Upper lobe of right lung (tissue), 1 donor: Measurements from ENCODE around the gene ANO1. TPM values are rescaled to one million over a fixed set of nuclear protein-coding genes. Genes with fewer than 3 reads are reported as not detected.

Experiments
- ATAC-seq: fragments of 200-7000 bp; cut with Tn5 transposase; one replicate; pipeline ENCODE4 v1.9.1; 2020; ENCODE audit warnings: mild to moderate bottlenecking, moderate library complexity
- DNase-seq: peaks from one replicate; pipeline ENCODE4 v3.0.0-alpha.2; 2020
- H3K27ac ChIP-seq: fragments of 200-600 bp; one replicate; pipeline ENCODE4 v1.8.0; 2022
- H3K27me3 ChIP-seq: fragments of 200-600 bp; one replicate; pipeline ENCODE4 v1.8.0; 2022; ENCODE audit warnings: mild to moderate bottlenecking
- H3K36me3 ChIP-seq: fragments of 200-600 bp; one replicate; pipeline ENCODE4 v1.8.0; 2022
- H3K4me1 ChIP-seq: fragments of 200-600 bp; one replicate; pipeline ENCODE4 v1.8.0; 2022
- H3K4me3 ChIP-seq: fragments of 200-600 bp; one replicate; pipeline ENCODE4 v1.8.0; 2022; ENCODE audit warnings: mild to moderate bottlenecking
- H3K9me3 ChIP-seq: fragments of 200-600 bp; one replicate; pipeline ENCODE4 v1.8.0; 2022
- CTCF ChIP-seq: fragments of 200-600 bp; IDR thresholded peaks from one replicate; pipeline ENCODE4 v1.8.0; 2022; ENCODE audit warnings: antibody characterized with exemption
- intact Hi-C: fragments of 100-400 bp; cut with DNase I; formaldehyde crosslinking; loops from one replicate; pipeline ENCODE4 v1.11.0; 2022
- total RNA-seq: library from RNA; stranded (reverse); fragmentation: NEBNext Ultra II Directional; extraction: Animal tissue kit (Norgen Biotek cat#: 25700); gene quantifications from one replicate; pipeline ENCODE4 v1.2.1, GENCODE V29; 2021
- donor health status: DM: no; HTN: yes; CAD: no; lungs with severe emphysema.

Gene ANO1
- total RNA-seq, 1 donor from 2014 or later, result 16.8 TPM

- ATAC-seq, result no peak
- no peak overlapping the region for H3K4me3 ChIP-seq
- H3K4me1 ChIP-seq, result no peaks in the 10 kb centered on the region
- intact Hi-C loops, result no loop called here
- no peak overlapping the region for H3K27ac ChIP-seq
- no peaks in the 10 kb centered on the region for H3K36me3 ChIP-seq
- DNase-seq, result no peak
- TF ChIP-seq CTCF, result no peak
- H3K9me3 ChIP-seq, result no peaks in the 10 kb centered on the region
- H3K27me3 ChIP-seq, result peaks cover 5% of the 10 kb centered on the region
Measured at GRCh38 chr11:70082829-70083228, 4.7 kb downstream of the ANO1 start.

DNA sequence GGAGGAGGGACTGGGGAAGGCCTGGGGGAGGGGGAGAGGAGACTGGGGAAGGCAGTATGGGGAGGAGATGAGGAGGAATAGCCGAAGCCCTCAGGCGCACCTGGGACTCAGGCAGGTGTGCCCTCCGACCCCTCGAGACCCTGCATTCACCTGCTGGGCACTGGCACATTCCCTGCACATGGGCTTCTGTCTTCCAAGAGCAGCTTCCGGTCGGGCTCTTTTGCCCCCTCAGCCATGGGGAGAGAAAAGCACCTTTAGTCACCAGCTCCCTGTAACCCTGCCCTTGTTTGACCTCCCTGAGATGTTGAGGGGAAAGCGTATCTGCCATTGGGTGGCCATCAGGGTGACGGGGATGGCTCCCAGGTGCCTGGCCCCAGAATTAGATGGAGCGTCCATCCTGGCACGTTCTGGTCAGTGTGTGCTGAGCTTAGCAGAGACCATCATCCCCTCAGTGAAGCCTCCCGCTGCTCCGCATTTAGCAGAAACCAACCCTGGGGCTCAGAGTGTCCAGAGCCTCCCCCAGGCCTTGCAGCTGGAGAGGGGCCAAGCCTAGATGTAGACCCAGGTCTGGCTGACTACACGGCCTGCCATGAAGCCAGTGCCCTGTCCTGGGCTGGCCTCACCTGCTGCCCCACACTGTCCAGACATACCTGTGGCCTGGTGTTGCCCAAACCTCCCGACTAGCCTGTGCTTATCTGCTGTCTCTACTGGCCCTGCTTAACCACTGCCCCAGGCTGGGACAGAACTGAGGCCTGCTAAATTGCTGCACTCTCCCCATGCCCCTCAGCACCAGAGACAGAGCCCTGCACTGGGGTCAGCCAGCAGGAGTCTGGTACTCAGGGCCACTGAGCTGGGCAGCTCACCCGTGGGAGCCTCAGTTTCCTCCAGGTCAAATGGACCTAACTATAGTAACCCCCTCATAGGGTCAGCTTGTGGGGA is 6.2 kb downstream of the ANO1 start:
- no peak overlapping the region for H3K4me3 ChIP-seq
- no peaks in the 10 kb centered on the region for H3K4me1 ChIP-seq
- no peak for TF ChIP-seq CTCF
- intact Hi-C loops, result no loop called here
- no peak overlapping the region for H3K27ac ChIP-seq
- H3K9me3 ChIP-seq, result no peaks in the 10 kb centered on the region
- ATAC-seq (peak; percentile 4), DNase-seq (no peak)
- H3K27me3 ChIP-seq, result no peaks in the 10 kb centered on the region
- no peaks in the 10 kb centered on the region for H3K36me3 ChIP-seq

DNA sequence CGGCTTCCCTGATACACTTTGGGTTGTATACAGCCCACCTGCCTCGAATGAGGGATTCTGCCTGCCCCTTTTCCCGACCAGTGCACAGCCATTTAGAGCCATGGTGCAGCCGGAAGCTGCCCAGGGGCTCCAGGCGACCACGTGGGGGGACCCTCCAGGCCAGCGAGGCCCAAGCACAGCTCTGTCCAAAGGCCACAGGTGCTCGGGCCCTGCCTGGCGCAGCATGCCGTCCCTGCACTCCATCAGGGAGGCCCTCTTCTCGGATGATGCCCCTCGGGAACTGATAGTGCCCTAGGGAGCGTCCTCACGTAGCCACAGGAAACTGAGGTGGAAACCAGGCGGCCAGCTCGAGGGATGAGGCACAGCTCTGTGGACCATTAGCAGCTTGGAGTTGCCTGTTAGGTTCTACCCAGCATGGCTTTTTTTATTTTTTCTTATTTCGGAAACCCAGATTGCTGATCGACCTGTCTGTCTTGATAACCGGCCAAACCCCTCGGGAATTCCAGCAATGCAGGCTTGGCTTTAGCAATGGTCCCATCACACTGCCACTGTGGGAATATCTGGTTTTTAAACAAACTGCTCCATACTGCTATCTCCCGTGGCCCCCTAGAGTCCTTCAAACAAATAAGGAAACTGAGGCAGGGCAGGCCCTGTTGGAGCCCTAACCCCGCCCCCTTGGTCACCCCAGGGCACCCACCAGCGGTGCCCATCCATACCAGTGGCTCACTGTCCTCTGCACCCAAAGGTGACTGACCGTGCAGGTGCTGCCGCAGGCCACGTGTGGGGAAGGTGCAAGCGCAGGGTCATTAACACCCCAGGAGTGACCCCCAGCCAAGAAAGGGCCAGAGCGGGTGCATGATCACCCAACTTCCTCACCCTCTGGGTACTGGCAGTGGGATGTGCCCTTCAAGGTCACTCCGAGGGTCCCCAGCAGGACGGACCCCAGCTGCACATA is 8.0 kb downstream of the ANO1 start:
- no peak overlapping the region for H3K4me3 ChIP-seq
- no peaks in the 10 kb centered on the region for H3K4me1 ChIP-seq
- H3K27ac ChIP-seq, result no peak overlapping the region
- intact Hi-C loops, result no loop called here
- H3K9me3 ChIP-seq, result no peaks in the 10 kb centered on the region
- no peak for ATAC-seq
- no peaks in the 10 kb centered on the region for H3K27me3 ChIP-seq
- TF ChIP-seq CTCF, result no peak
- no peak for DNase-seq
- H3K36me3 ChIP-seq, result no peaks in the 10 kb centered on the region

GRCh38 chr11:70087446-70088167 is 9.5 kb downstream of the ANO1 start:
- intact Hi-C loops, result no loop called here
- no peaks in the 10 kb centered on the region for H3K9me3 ChIP-seq
- H3K27ac ChIP-seq, result no peak overlapping the region
- TF ChIP-seq CTCF, result no peak
- DNase-seq, result peak; percentile 57
- no peaks in the 10 kb centered on the region for H3K4me1 ChIP-seq
- no peaks in the 10 kb centered on the region for H3K27me3 ChIP-seq
- ATAC-seq, result no peak
- no peaks in the 10 kb centered on the region for H3K36me3 ChIP-seq
- no peak overlapping the region for H3K4me3 ChIP-seq

DNA sequence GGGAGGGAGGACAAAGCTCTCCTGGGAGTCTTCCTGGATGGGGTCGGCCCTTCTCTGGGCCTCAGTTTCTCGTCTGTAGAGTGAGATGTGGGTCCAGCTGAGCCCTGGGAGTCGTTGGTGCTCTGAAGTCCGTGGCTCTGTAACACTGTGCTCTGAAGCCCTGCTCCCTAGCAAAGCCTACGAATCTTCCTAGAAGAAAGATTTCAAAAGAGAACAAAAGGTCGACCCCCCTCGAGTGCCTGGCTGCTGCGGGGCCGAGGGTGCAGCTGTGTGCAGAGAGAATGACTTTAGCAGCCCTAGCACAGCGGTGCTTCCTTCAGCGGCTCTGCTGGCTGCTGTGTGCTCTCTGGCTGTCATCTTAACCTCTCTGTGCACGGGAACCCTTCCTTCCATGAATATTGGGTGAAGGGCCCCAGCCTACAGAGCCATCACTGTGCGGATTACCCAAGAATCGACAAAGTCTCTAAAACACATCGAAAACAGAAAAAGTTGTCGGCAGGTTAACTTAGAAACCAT is 10.7 kb downstream of the ANO1 start:
- DNase-seq (no peak), ATAC-seq (no peak)
- no peak for TF ChIP-seq CTCF
- no peaks in the 10 kb centered on the region for H3K9me3 ChIP-seq
- intact Hi-C loops, result no loop called here
- no peaks in the 10 kb centered on the region for H3K27me3 ChIP-seq
- H3K27ac ChIP-seq, result no peak overlapping the region
- no peaks in the 10 kb centered on the region for H3K36me3 ChIP-seq
- no peak overlapping the region for H3K4me3 ChIP-seq
- H3K4me1 ChIP-seq, result no peaks in the 10 kb centered on the region
